ENCODE results near the gene RHOH. TPM values are rescaled to one million over a fixed set of nuclear protein-coding genes. Genes with fewer than 3 reads are reported as not detected.

Gene RHOH
- total and polyA plus RNA-seq, 8 donors = 0.29 to 10.1 (median 0.78) TPM

- H3K4me1 ChIP-seq = peaks cover 0 to 5% of the 10 kb centered on the region in 2 donors
- H3K27ac ChIP-seq = no peak overlapping the region
- ATAC-seq = no peak
- H3K27me3 ChIP-seq = no peaks in the 10 kb centered on the region
- no peak for DNase-seq
- H3K4me3 ChIP-seq = no peak overlapping the region
- intact Hi-C loops (cut with DNase I) = loop anchor here in 1 of 2 donors (10.0 kb wide), 1 partner anchor 152 kb away; no protein-coding TSS in a partner anchor
- no peaks in the 10 kb centered on the region for H3K36me3 ChIP-seq
- H3K9me3 ChIP-seq = no peaks in the 10 kb centered on the region
- TF ChIP-seq CTCF (IDR thresholded peaks at IDR 0.05) = no peak
Measured at GRCh38 chr4:40152637-40153036, 44.2 kb upstream of the RHOH start.

GRCh38 chr4:40157436-40157835 lies 39.4 kb upstream of the RHOH start:
- no peak for DNase-seq
- no peak for TF ChIP-seq CTCF (IDR thresholded peaks at IDR 0.05)
- ATAC-seq = no peak
- Histone ChIP-seq H3K36me3 (no peaks in the 10 kb centered on the region), H3K27me3 (no peaks in the 10 kb centered on the region), H3K4me3 (no peak overlapping the region), H3K27ac (no peak overlapping the region), H3K9me3 (no peaks in the 10 kb centered on the region), H3K4me1 (peaks cover 0 to 5% of the 10 kb centered on the region in 2 donors)
- intact Hi-C loops (cut with DNase I) = loop anchor here in 1 of 2 donors (10.0 kb wide), 1 partner anchor 147 kb away; no protein-coding TSS in a partner anchor

- Histone ChIP-seq H3K9me3 (no peaks in the 10 kb centered on the region), H3K27ac (no peak overlapping the region), H3K4me1 (peaks cover 0 to 5% of the 10 kb centered on the region in 2 donors), H3K4me3 (no peak overlapping the region), H3K27me3 (no peaks in the 10 kb centered on the region), H3K36me3 (no peaks in the 10 kb centered on the region)
- DNase-seq = no peak
- no peak for ATAC-seq
- intact Hi-C loops (cut with DNase I) = no loop called here
- TF ChIP-seq CTCF (IDR thresholded peaks at IDR 0.05) = no peak
Measured at GRCh38 chr4:40160258-40160657, 36.6 kb upstream of the RHOH start.

GRCh38 chr4:40164459-40164858 lies 32.4 kb upstream of the RHOH start:
- no peak overlapping the region for H3K4me3 ChIP-seq
- ATAC-seq (no peak), DNase-seq (no peak)
- no peaks in the 10 kb centered on the region for H3K4me1 ChIP-seq
- intact Hi-C loops (cut with DNase I) = no loop called here
- no peak overlapping the region for H3K27ac ChIP-seq
- no peaks in the 10 kb centered on the region for H3K36me3 ChIP-seq
- TF ChIP-seq CTCF (IDR thresholded peaks at IDR 0.05) = no peak
- H3K9me3 ChIP-seq = peaks cover 0 to 10% of the 10 kb centered on the region in 2 donors
- no peaks in the 10 kb centered on the region for H3K27me3 ChIP-seq

GRCh38 chr4:40165916-40166315 lies 30.9 kb upstream of the RHOH start:
- no peak for ATAC-seq
- DNase-seq = no peak
- intact Hi-C loops (cut with DNase I) = no loop called here
- H3K36me3 ChIP-seq = no peaks in the 10 kb centered on the region
- peaks cover 0 to 10% of the 10 kb centered on the region in 2 donors for H3K9me3 ChIP-seq
- H3K27me3 ChIP-seq = no peaks in the 10 kb centered on the region
- TF ChIP-seq CTCF (IDR thresholded peaks at IDR 0.05) = no peak
- no peaks in the 10 kb centered on the region for H3K4me1 ChIP-seq
- H3K4me3 ChIP-seq = no peak overlapping the region
- no peak overlapping the region for H3K27ac ChIP-seq
